Germinal center (tissue), 1 donor: ENCODE data around the gene PLD1.
"Not testable (repeated sequence)": the region's sequence is repeated elsewhere in the genome, so short reads cannot be mapped to it uniquely, and the experiment has no call there.

Source experiments
- DNase-seq: peaks from one replicate; pipeline ENCODE4 v3.0.0; 2012; ENCODE audit warnings: mixed read lengths, low spot score

PLD1 gene

GRCh38 chr3:171694888-171695287 is 115.4 kb downstream of the PLD1 start:
- no peak for DNase-seq

DNA sequence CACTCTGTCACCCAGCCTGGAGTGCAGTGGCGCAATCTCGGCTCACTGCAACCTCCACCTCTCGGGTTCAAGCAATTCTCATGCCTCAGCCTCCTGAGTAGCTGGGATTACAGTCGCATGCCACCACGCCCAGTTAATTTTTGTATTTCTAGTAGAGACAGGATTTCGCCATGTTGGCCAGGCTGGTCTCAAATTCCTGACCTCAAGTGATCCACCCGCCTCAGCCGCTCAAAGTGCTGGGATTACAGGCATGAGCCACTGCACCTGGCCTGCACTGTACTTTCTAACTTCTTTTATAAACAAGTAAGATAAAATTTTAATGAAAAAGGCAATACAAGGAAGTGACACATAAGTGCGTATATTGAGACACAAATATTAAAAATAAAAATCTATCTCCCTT is 117.7 kb downstream of the PLD1 start:
- DNase-seq: not testable (repeated sequence)

- DNase-seq: no peak
Observed at GRCh38 chr3:171691485-171691884, 118.8 kb downstream of the PLD1 start.

DNA sequence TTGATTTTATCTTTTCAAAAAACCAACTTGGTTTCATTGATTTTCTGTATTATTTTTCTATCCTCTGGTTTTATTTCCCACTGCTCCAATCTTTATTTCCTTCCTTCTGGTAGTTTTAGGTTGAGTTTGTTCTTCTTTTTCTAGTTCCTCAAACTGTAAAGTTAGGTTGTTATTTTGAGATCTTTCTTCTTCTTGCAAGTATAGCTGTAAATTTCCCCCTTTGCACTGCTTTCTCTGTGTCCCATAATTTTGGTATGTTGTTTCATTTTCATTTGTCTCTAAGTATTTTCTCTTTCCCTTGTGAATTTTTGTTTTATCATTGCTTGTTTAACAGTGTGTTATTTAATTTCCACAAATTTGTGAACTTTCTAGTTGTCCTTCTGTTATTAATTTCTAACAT is 120.0 kb downstream of the PLD1 start:
- no peak for DNase-seq

DNA sequence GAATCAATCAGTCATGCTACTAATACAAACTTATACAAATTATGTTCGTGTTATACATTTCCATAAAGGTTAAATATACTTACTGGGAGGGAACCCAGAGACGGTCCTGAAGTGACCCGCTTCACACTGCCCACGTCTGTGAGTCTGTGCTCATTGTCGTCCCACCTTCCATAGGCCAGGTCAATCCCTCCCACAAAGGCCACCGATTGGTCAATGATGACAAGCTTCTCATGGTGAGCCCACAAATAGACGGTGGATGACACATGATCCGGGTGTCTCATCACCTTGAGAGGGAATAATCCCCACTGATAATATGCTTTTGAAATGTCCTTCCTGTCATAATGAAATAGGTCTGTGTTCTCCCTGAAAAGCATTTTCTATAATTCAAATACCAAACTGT is 121.7 kb downstream of the PLD1 start:
- no peak for DNase-seq

DNA sequence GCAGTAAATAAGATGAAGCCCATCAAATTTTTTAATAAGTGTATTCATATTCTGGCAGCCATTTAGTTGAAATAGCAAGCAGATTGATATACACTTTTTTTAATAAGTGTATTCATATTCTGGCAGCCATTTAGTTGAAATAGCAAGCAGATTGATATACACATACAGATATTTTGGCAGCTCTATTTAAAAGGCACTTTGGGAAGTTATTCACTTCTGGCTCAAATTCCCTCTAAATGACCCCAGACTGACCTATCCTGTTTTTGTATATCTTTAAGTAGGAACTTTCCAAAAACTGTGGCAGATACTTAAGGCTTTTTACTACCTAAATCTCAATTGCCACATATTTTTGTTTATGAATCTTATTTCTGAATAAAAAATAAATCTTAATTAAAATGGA is 122.3 kb downstream of the PLD1 start:
- DNase-seq: no peak

GRCh38 chr3:171687581-171687980 is 122.7 kb downstream of the PLD1 start:
- DNase-seq: no peak

DNA sequence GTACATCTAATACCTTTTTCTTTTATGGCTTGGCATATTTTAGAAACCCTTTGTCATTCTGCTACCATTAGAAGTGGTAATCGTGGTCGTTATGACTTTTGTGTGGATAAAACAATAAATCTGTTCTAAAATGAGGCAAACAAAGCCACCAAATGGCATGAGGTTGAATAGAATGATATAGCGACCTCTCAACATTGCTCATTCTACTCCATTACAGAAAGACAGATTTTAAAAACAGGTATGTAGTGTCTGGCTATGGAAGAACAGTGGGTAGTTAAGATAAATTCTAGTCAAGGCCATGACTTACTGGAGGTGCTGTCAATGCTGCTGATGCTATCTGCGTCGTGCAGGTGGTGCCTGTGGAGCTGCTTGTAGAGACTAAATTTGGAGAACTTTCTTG is 123.2 kb downstream of the PLD1 start:
- DNase-seq: no peak

DNA sequence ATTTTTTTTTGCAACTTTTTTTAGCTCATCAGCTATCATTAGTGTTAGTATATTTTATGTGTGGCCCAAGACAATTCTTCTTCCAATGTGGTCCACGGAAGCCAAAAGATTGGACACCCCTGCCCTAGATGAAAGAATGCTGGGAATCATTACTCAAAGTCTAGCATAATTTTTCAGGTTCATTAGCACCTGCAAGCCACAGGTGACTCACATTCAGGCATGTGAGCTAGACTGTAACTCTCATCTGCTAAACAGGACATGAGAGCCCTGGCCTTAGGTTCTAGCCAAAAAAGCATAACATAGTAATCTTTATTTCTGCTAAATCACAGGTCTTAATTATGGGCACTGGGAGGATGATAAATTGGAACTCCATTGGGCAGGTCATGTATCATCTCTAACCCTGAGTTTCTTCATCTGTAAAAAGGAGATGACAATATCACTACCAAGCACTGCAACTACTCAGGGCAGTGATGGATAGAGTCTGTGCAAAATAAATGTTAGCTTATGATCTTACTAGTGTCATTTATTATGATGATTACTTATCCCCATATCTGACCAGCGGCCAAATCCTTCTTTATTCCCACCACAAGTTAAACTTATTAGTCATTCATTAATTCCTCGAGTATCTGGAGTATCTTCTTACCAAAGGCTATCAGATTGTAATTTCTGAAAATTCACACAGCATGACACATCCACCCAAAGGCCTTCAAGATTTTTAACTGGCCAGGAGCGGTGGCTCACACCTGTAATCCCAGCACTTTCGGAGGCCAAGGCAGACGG is 125.0 kb downstream of the PLD1 start:
- no peak for DNase-seq

DNA sequence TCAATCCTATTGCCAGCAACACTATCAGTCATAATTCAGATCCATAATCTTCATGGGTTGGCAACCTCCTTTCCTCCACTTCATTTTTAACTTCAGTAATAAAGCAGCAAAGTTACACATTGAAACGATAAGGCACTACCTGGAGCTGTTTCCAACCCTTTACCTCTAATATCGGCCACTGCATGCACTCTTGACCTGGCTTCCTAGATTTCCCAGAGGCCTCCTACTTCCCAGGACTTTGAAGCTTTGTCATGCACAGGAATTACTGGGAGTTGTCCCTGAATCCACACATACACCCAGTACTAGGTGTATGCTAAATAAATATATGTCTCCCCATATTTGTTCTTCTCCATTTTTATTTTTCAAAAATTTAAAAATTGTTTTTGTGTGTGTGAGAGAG is 126.1 kb downstream of the PLD1 start:
- no peak for DNase-seq

DNA sequence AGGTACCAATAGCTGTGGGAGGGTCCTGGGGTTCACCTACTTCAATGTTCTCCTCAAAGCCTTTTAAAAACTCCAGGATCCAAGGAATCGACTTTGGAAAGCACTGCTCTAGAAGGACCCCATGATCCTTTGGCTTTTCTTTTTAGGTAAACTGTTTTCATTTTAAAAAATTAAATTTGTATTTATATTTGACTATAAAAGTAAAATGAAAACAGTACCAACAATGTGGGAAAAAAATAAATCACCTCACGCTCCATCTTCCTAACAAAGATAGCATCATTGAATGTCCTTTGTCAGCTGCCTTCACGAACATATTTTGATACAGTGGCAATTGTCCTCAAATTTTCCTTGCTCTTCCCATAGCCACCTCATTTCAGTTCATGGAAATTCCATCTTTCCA is 127.5 kb downstream of the PLD1 start:
- DNase-seq: no peak

GRCh38 chr3:171680726-171681411 is 129.4 kb downstream of the PLD1 start:
- DNase-seq: no peak

- no peak for DNase-seq
Observed at GRCh38 chr3:171678971-171679492, 131.3 kb downstream of the PLD1 start.

GRCh38 chr3:171677706-171678105 is 132.6 kb downstream of the PLD1 start:
- DNase-seq: no peak

GRCh38 chr3:171676601-171677175 is 133.6 kb downstream of the PLD1 start:
- no peak for DNase-seq

GRCh38 chr3:171673951-171674350 is 136.3 kb downstream of the PLD1 start:
- DNase-seq: no peak

GRCh38 chr3:171672538-171672937 is 137.7 kb downstream of the PLD1 start:
- DNase-seq: no peak

- no peak for DNase-seq
Observed at GRCh38 chr3:171672124-171672523, 138.2 kb downstream of the PLD1 start.

DNA sequence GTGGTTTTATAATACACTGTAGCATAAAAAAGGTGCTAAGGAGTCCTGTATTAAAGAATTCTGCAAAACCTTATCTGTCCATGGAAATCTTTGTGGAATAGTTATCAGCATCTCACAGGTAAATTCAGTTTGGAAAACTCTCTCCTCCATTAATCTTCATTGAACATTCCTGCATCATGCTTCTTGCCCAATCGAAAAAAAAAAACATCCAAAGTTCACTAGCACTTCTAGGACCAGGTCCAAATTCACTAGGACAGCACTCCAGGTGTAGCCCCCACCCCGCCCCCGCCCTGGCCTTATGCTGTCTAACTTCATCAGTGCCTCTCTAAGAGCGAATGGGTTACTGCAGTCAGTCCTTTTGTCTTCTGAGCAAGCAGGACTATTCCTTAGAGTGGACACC is 138.6 kb downstream of the PLD1 start:
- DNase-seq: no peak

GRCh38 chr3:171666516-171666915 is 143.8 kb downstream of the PLD1 start:
- no peak for DNase-seq

- no peak for DNase-seq
Observed at GRCh38 chr3:171663805-171664204, 146.5 kb downstream of the PLD1 start.

DNA sequence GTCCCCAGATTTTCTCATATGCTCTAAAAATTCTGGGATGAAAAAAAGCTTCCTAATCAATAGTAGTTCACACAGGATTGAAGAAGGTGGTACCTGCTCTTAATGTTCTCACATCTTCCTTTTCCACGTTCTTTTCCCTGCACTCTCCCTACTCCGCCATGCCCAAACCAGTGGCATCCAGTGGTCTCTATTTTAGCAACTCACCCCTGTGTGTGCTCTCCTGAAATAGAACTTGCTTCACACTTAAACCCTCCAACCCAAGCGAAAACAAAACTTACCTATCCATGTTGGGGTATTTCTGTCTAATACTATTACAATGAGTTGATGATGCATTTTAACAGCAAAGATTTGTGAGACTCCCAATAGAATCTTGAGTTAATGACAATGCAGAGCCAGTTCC is 148.8 kb downstream of the PLD1 start:
- no peak for DNase-seq

DNA sequence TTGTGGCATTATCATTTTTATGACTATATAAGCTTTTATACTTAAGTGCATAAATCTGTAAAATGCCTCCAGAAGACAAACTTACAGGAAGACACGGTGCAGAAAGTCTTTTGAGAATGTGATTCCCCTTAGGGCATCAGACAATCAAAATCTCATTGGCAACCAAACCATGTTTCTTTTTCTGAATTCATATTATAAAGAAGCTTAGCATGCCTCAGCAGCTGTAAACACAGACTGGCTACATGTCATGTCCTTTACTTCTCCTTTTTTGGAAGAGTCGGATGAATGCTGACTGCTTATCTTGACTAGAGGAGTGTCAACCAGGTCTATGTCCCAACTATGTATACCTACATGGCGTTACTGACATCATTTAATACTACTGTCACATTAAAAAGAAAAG is 150.1 kb downstream of the PLD1 start:
- DNase-seq: no peak
